H9 (cell line): Measurements from ENCODE around the gene KIAA0930. TPM values are rescaled to one million over a fixed set of nuclear protein-coding genes. Genes with fewer than 3 reads are reported as not detected.

ENCODE experiments used
- DNase-seq: peaks from one replicate; pipeline ENCODE4 v3.0.0-alpha.2; 2017
- H2AFZ ChIP-seq: one replicate; pipeline ENCODE4 v1.6.1; 2013; ENCODE audit warnings: mild to moderate bottlenecking, low read length, control low read depth, moderate library complexity
- H2AK5ac ChIP-seq: 2 replicates; pipeline ENCODE4 v1.6.1; 2013; ENCODE audit warnings: low read length, control low read depth, mixed read lengths; ENCODE audit not compliant: insufficient read length
- H2BK120ac ChIP-seq: one replicate; pipeline ENCODE4 v1.6.1; 2013; ENCODE audit warnings: low read depth, mild to moderate bottlenecking, low read length, control low read depth, inconsistent platforms; ENCODE audit not compliant: poor library complexity, severe bottlenecking
- H2BK12ac ChIP-seq: 2 replicates; pipeline ENCODE4 v1.6.1; 2013; ENCODE audit warnings: low read length, control low read depth, mixed read lengths, low read depth; ENCODE audit not compliant: insufficient read length
- H2BK15ac ChIP-seq: 2 replicates; pipeline ENCODE4 v1.6.1; 2013; ENCODE audit warnings: low read depth, low read length, control low read depth
- H2BK20ac ChIP-seq: one replicate; pipeline ENCODE4 v1.6.1; 2013; ENCODE audit warnings: low read depth, mild to moderate bottlenecking, low read length, control low read depth, inconsistent platforms; ENCODE audit not compliant: poor library complexity, severe bottlenecking
- H2BK5ac ChIP-seq: 2 replicates; pipeline ENCODE4 v1.6.1; 2013; ENCODE audit warnings: low read length, control low read depth, mixed read lengths; ENCODE audit not compliant: insufficient read length
- H3K14ac ChIP-seq: 2 replicates; pipeline ENCODE4 v1.6.1; 2013; ENCODE audit warnings: low read length, control low read depth; ENCODE audit not compliant: insufficient read depth
- H3K18ac ChIP-seq: 2 replicates; pipeline ENCODE4 v1.6.1; 2013; ENCODE audit warnings: low read depth, mild to moderate bottlenecking, mixed read lengths, low read length, control low read depth; ENCODE audit not compliant: insufficient read length
- H3K23ac ChIP-seq: 2 replicates; pipeline ENCODE4 v1.6.1; 2013; ENCODE audit warnings: low read length, control low read depth, mixed read lengths, low read depth; ENCODE audit not compliant: insufficient read length
- H3K23me2 ChIP-seq: 2 replicates; pipeline ENCODE4 v1.6.1; 2013; ENCODE audit warnings: low read depth, mild to moderate bottlenecking, mixed read lengths, low read length, control low read depth; ENCODE audit not compliant: insufficient read length, poor library complexity, severe bottlenecking
- H3K27ac ChIP-seq: 2 replicates; pipeline ENCODE4 v1.5.1; 2013; ENCODE audit warnings: low read length, control low read depth, mixed read lengths, low read depth; ENCODE audit not compliant: insufficient read length
- H3K27me3 ChIP-seq: 2 replicates; pipeline ENCODE4 v1.6.1; 2013; ENCODE audit warnings: low read length, control low read depth, inconsistent platforms; ENCODE audit not compliant: insufficient read depth
- H3K4ac ChIP-seq: 2 replicates; pipeline ENCODE4 v1.6.1; 2013; ENCODE audit warnings: low read depth, mild to moderate bottlenecking, control low read depth, inconsistent platforms, low read length, moderate library complexity
- H3K4me1 ChIP-seq: 2 replicates; pipeline ENCODE4 v1.6.1; 2013; ENCODE audit warnings: low read length, control low read depth, inconsistent platforms; ENCODE audit not compliant: insufficient read depth
- H3K4me2 ChIP-seq: 2 replicates; pipeline ENCODE4 v1.6.1; 2013; ENCODE audit warnings: low read length, control low read depth, mixed read lengths; ENCODE audit not compliant: insufficient read length, insufficient read depth
- H3K56ac ChIP-seq: 2 replicates; pipeline ENCODE4 v1.6.1; 2013; ENCODE audit warnings: low read depth, mild to moderate bottlenecking, mixed read lengths, low read length, control low read depth; ENCODE audit not compliant: insufficient read length
- H3K79me1 ChIP-seq: 2 replicates; pipeline ENCODE4 v1.6.1; 2013; ENCODE audit warnings: low read depth, mild to moderate bottlenecking, moderate library complexity, low read length, control low read depth, inconsistent platforms; ENCODE audit not compliant: insufficient read depth, poor library complexity, severe bottlenecking
- H3K79me2 ChIP-seq: 2 replicates; pipeline ENCODE4 v1.6.1; 2013; ENCODE audit warnings: low read length, control low read depth, inconsistent platforms; ENCODE audit not compliant: insufficient read depth
- H3K9ac ChIP-seq: 2 replicates; pipeline ENCODE4 v1.6.1; 2013; ENCODE audit warnings: low read length, control low read depth, mixed read lengths; ENCODE audit not compliant: insufficient read length; ENCODE audit errors: extremely low read depth
- H3K9me3 ChIP-seq: one replicate; pipeline ENCODE4 v1.6.1; 2013; ENCODE audit warnings: low read depth, low read length, inconsistent platforms; ENCODE audit not compliant: control insufficient read depth
- H3T11ph ChIP-seq: one replicate; pipeline ENCODE4 v1.6.1; 2013; ENCODE audit warnings: mild to moderate bottlenecking, low read length, control low read depth, inconsistent platforms
- H4K20me1 ChIP-seq: one replicate; pipeline ENCODE4 v1.6.1; 2013; ENCODE audit not compliant: control insufficient read depth, insufficient read length, insufficient read depth
- H4K5ac ChIP-seq: 2 replicates; pipeline ENCODE4 v1.6.1; 2013; ENCODE audit warnings: low read depth, mild to moderate bottlenecking, mixed read lengths, low read length, control low read depth; ENCODE audit not compliant: insufficient read length
- H4K8ac ChIP-seq: replicated peaks from 2 replicates; pipeline ENCODE4 v1.6.1; 2013; ENCODE audit warnings: low read length, control low read depth, mixed read lengths, low read depth; ENCODE audit not compliant: insufficient read length
- H4K91ac ChIP-seq: 2 replicates; pipeline ENCODE4 v1.6.1; 2013; ENCODE audit warnings: low read depth, mild to moderate bottlenecking, moderate library complexity, mixed read lengths, low read length, control low read depth; ENCODE audit not compliant: insufficient read length
- H3K27ac Mint-ChIP-seq, 3 experiments: 2 replicates in 2 of 3; 3 replicates in 1 of 3; pipeline ENCODE4 v1.8.0; 2020 to 2021; ENCODE audit warnings: mixed read lengths in 3 of 3, mild to moderate bottlenecking in 1 of 3, moderate library complexity in 1 of 3
- H3K27me3 Mint-ChIP-seq: 2 replicates; pipeline ENCODE4 v1.8.0; 2021; ENCODE audit warnings: low read depth, mild to moderate bottlenecking, moderate library complexity, mixed read lengths
- H3K36me3 Mint-ChIP-seq, 3 experiments: 2 replicates in 2 of 3; 3 replicates in 1 of 3; pipeline ENCODE4 v1.8.0; 2020 to 2021; ENCODE audit warnings: low read depth in 3 of 3, mixed read lengths in 3 of 3; ENCODE audit not compliant: insufficient read depth in 1 of 3
- H3K4me1 Mint-ChIP-seq, 2 experiments: 2 replicates each; pipeline ENCODE4 v1.8.0; 2020; ENCODE audit warnings: mixed read lengths in 2 of 2
- H3K4me3 Mint-ChIP-seq, 2 experiments: 2 replicates in 1 of 2; 3 replicates in 1 of 2; pipeline ENCODE4 v1.8.0; 2020 to 2021; ENCODE audit warnings: mild to moderate bottlenecking in 2 of 2, mixed read lengths in 2 of 2, moderate library complexity in 1 of 2
- H3K9me3 Mint-ChIP-seq, 2 experiments: 2 replicates in 1 of 2; 3 replicates in 1 of 2; pipeline ENCODE4 v1.8.0; 2020; ENCODE audit warnings: mild to moderate bottlenecking in 2 of 2, mixed read lengths in 2 of 2, moderate library complexity in 1 of 2
- WGBS: extraction: QIAGEN DNeasy Blood & Tissue Kit; methylation state at CpG from one replicate; pipeline ENCODE4 v1.1.7; 2013; ENCODE audit warnings: missing lambda C conversion rate, low lambda C conversion rate, mixed read lengths; ENCODE audit not compliant: insufficient read length; ENCODE audit errors: extremely low coverage; 5-methylcytosine and 5-hydroxymethylcytosine counted together
- total RNA-seq: library from RNA; stranded (reverse); gene quantifications from 2 replicates; pipeline ENCODE4 v1.2.1, GENCODE V29; 2021
- TF ChIP-seq, protein P1 (sequence below): fragments of 200-600 bp; sonication (generic); conservative IDR thresholded peaks from 3 replicates; pipeline ENCODE4 v1.8.0; 2021; ENCODE audit warnings: antibody characterized with exemption, mild to moderate bottlenecking

Gene KIAA0930
- total RNA-seq, 1 experiment from 2014 or later = 46.2 TPM

DNA sequence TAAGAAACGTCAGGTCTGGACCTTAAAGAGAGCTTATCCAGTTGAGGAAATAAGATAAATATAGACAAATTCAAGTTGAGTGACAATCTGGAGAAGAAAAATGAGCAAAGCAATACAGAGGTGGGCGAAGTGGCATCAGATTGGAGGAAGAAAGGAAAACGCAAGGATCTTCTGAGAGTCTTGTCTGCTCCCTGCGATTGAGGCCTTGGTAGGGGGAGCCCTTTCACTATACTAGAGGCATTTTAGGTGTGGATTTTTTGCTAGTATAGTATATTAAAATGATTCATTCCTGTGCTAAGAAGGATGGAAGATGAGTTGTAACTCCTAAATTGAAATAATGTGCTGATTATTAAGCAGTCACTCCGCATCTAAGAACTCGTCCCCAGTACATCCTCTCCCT is 68.9 kb downstream of the KIAA0930 start:
- DNase-seq = no peak

More for the DNA sequence above, 68.9 kb downstream of the KIAA0930 start:
- TF ChIP-seq, protein P1, sequence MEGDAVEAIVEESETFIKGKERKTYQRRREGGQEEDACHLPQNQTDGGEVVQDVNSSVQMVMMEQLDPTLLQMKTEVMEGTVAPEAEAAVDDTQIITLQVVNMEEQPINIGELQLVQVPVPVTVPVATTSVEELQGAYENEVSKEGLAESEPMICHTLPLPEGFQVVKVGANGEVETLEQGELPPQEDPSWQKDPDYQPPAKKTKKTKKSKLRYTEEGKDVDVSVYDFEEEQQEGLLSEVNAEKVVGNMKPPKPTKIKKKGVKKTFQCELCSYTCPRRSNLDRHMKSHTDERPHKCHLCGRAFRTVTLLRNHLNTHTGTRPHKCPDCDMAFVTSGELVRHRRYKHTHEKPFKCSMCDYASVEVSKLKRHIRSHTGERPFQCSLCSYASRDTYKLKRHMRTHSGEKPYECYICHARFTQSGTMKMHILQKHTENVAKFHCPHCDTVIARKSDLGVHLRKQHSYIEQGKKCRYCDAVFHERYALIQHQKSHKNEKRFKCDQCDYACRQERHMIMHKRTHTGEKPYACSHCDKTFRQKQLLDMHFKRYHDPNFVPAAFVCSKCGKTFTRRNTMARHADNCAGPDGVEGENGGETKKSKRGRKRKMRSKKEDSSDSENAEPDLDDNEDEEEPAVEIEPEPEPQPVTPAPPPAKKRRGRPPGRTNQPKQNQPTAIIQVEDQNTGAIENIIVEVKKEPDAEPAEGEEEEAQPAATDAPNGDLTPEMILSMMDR = no peak
- H3K79me2 ChIP-seq = peaks cover 1% of the 10 kb centered on the region; the same call in 1 of the 2 replicates
- no peak overlapping the region; a peak in 2 of 7 replicates for H3K27ac Mint-ChIP-seq
- H2BK12ac ChIP-seq = no peak overlapping the region
- no peak overlapping the region for H2AFZ ChIP-seq
- peaks cover 6% of the 10 kb centered on the region for H3K79me1 ChIP-seq
- H2BK20ac ChIP-seq = no peak overlapping the region
- no peak overlapping the region for H4K8ac ChIP-seq
- H3K9me3 ChIP-seq = no peaks in the 10 kb centered on the region
- H2BK5ac ChIP-seq = no peak overlapping the region
- H3K4me1 ChIP-seq = no peaks in the 10 kb centered on the region; the same call in 1 of the 2 replicates
- H2BK120ac ChIP-seq = no peak overlapping the region
- H2BK15ac ChIP-seq = no peak overlapping the region
- H3K23ac ChIP-seq = no peak overlapping the region
- H3K9ac ChIP-seq = no peak overlapping the region
- no peak overlapping the region for H3K18ac ChIP-seq
- H4K20me1 ChIP-seq = no peaks in the 10 kb centered on the region
- no peak overlapping the region for H3K56ac ChIP-seq
- H4K91ac ChIP-seq = no peak overlapping the region
- no peaks in the 10 kb centered on the region for H3K4me1 Mint-ChIP-seq
- H3K23me2 ChIP-seq = no peaks in the 10 kb centered on the region
- peaks cover 42 to 91% (median 89%) of the 10 kb centered on the region in 3 experiments; a peak in 6 of 7 replicates for H3K36me3 Mint-ChIP-seq
- no peak overlapping the region for H3K27ac ChIP-seq
- H3K27me3 ChIP-seq = no peaks in the 10 kb centered on the region
- H3K4me3 Mint-ChIP-seq = no peak overlapping the region
- no peak overlapping the region for H3T11ph ChIP-seq
- H3K14ac ChIP-seq = no peak overlapping the region
- no peak overlapping the region for H2AK5ac ChIP-seq
- no peaks in the 10 kb centered on the region for H3K9me3 Mint-ChIP-seq
- H3K27me3 Mint-ChIP-seq = no peaks in the 10 kb centered on the region
- no peak overlapping the region for H3K4me2 ChIP-seq
- WGBS = no CpG with 5 or more reads among the region's 6 CpGs
- H4K5ac ChIP-seq = no peak overlapping the region
- H3K4ac ChIP-seq = no peak overlapping the region
